ENCODE data around the gene IGFBP6.

The IGFBP6 gene

DNA sequence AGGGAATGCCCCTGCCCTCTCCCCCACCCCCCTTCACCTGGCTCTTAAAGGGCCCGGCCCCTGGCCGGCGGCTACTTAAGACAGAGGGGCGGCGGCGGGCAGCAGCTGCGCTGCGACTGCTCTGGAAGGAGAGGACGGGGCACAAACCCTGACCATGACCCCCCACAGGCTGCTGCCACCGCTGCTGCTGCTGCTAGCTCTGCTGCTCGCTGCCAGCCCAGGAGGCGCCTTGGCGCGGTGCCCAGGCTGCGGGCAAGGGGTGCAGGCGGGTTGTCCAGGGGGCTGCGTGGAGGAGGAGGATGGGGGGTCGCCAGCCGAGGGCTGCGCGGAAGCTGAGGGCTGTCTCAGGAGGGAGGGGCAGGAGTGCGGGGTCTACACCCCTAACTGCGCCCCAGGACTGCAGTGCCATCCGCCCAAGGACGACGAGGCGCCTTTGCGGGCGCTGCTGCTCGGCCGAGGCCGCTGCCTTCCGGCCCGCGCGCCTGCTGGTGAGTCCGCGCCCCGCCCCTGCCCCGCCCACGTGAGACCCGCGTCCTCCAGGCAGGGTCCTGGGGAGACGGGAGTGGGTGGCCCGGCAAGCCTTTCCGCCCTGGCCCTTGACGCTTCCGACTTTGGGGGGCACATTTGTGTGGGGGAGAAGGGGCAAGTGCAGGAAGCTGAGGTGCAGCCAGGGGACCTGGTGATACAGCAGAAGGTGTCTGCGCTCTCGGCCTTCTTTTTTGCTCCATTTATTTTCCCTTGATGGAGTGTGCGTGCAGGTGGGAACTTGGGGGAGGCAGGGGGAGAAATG, at the start of gene IGFBP6 (continued):
- no peak for TF ChIP-seq ZNF184 (tag by site-specific recombination; IDR thresholded peaks at IDR 0.05)

DNA sequence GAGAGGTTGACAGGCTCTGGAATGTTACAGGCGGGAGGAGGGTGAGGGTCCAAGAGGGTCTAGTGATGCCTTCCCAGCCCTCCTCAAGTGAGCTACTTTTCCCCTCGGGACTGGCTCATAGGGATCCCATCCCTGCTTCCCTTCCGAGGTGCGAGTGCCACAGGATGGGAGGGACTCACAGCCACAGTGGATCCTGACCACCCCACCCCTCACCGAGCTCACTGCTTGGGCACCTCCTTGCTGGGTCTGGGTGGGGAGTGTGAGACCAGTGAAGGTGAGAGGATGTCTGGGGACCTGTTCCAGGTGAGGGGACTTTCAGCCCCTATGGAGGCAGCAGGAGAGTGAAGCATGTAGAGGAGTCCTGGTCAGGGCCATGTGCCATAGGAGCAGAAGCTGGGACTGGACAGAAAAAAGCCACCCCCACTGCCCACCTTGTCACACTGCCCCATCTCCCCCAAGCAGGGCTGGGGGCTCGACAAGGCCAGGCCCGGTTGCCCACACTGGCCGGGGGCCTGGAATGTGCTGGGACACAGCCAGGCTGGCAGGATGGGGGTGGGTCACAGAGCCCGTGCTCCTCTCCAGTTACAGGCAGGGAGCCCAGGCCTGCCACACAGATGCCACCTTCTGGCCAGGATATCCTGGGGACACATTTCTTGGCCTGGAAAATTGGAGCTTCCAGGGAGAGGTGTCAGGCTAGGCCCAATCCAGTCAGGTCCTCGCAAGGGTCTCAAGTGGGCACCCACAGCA, 49.3 kb upstream of the IGFBP6 start:
- Histone ChIP-seq H3K4me3 (ENCODE audit: low read depth, low read length) (no peak overlapping the region), H3K27ac (ENCODE audit: extremely low read depth, low read depth, low read length) (peak overlapping the region; percentile 81), H3K9me3 (ENCODE audit: control insufficient read depth, insufficient read depth, low read depth, low read length) (no peaks in the 10 kb centered on the region), H3K36me3 (ENCODE audit: control insufficient read depth in 2 of 2, insufficient read depth in 1 of 2, low read length in 2 of 2) (peaks cover 0 to 7% of the 10 kb centered on the region in 2 experiments; a peak in 1 of 3 replicates), H3K4me1 (ENCODE audit: control insufficient read depth, insufficient read depth, low read length) (peaks cover 35% of the 10 kb centered on the region)
- ChIA-PET POLR2A (interaction anchor here (0.5 to 2.1 kb wide), 9 partner anchors 9 to 1109 kb away, joined by 3 to 11 read pairs (median 4); partner anchors contain the start of genes EIF4B and SPRYD3), CTCF (interaction anchor here (0.6 to 2.4 kb wide), 23 partner anchors 9 to 963 kb away, joined by 3 to 16 read pairs (median 4); partner anchors contain the start of genes EIF4B, ESPL1 and KRT85)
- TF ChIP-seq, protein P1, sequence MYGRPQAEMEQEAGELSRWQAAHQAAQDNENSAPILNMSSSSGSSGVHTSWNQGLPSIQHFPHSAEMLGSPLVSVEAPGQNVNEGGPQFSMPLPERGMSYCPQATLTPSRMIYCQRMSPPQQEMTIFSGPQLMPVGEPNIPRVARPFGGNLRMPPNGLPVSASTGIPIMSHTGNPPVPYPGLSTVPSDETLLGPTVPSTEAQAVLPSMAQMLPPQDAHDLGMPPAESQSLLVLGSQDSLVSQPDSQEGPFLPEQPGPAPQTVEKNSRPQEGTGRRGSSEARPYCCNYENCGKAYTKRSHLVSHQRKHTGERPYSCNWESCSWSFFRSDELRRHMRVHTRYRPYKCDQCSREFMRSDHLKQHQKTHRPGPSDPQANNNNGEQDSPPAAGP (tag by site-specific recombination; IDR thresholded peaks at IDR 0.05), result no peak
- TF ChIP-seq ZBTB20 (tag by site-specific recombination; IDR thresholded peaks at IDR 0.05) (peak; percentile 11), ZFHX2 (tag by site-specific recombination; conservative IDR thresholded peaks at IDR 0.05) (no peak; the same call in 1 of the 2 replicates), ZNF394 (tag by site-specific recombination; IDR thresholded peaks at IDR 0.05; ENCODE audit: borderline replicate concordance) (no peak), ZNF624 (tag by site-specific recombination; IDR thresholded peaks at IDR 0.05) (no peak), ZNF48 (tag by site-specific recombination; IDR thresholded peaks at IDR 0.05) (no peak), ZNF701 (tag by site-specific recombination; IDR thresholded peaks at IDR 0.05) (no peak), ZNF121 (tag by site-specific recombination; IDR thresholded peaks at IDR 0.05) (no peak), ZNF202 (tag by site-specific recombination; IDR thresholded peaks at IDR 0.05; ENCODE audit: borderline replicate concordance) (no peak), ZNF600 (tag by site-specific recombination; IDR thresholded peaks at IDR 0.05) (peak; percentile 48; the same call in 1 of the 2 replicates), OSR2 (tag by site-specific recombination; IDR thresholded peaks at IDR 0.05) (no peak), ZNF585B (tag by site-specific recombination; IDR thresholded peaks at IDR 0.05) (no peak), BCL11B (tag by site-specific recombination; IDR thresholded peaks at IDR 0.05; ENCODE audit: low read depth) (no peak), ZNF433 (tag by site-specific recombination; IDR thresholded peaks at IDR 0.05; ENCODE audit: low read depth) (no peak), SALL2 (tag by site-specific recombination; IDR thresholded peaks at IDR 0.05; ENCODE audit: borderline replicate concordance) (no peak), ZNF707 (tag by site-specific recombination; IDR thresholded peaks at IDR 0.05) (no peak), ZNF292 (tag by site-specific recombination; IDR thresholded peaks at IDR 0.05; ENCODE audit: borderline replicate concordance, low read depth) (no peak), ZNF558 (tag by site-specific recombination; IDR thresholded peaks at IDR 0.05) (no peak), ZNF248 (tag by site-specific recombination; IDR thresholded peaks at IDR 0.05) (no peak)
- TF ChIP-seq, protein P2, sequence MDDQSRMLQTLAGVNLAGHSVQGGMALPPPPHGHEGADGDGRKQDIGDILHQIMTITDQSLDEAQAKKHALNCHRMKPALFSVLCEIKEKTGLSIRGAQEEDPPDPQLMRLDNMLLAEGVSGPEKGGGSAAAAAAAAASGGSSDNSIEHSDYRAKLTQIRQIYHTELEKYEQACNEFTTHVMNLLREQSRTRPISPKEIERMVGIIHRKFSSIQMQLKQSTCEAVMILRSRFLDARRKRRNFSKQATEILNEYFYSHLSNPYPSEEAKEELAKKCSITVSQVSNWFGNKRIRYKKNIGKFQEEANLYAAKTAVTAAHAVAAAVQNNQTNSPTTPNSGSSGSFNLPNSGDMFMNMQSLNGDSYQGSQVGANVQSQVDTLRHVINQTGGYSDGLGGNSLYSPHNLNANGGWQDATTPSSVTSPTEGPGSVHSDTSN (CRISPR knock-in tag; IDR thresholded peaks at IDR 0.05), result no peak
- TF ChIP-seq, protein P3, sequence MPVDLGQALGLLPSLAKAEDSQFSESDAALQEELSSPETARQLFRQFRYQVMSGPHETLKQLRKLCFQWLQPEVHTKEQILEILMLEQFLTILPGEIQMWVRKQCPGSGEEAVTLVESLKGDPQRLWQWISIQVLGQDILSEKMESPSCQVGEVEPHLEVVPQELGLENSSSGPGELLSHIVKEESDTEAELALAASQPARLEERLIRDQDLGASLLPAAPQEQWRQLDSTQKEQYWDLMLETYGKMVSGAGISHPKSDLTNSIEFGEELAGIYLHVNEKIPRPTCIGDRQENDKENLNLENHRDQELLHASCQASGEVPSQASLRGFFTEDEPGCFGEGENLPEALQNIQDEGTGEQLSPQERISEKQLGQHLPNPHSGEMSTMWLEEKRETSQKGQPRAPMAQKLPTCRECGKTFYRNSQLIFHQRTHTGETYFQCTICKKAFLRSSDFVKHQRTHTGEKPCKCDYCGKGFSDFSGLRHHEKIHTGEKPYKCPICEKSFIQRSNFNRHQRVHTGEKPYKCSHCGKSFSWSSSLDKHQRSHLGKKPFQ (tag by site-specific recombination; IDR thresholded peaks at IDR 0.05), result no peak
- TF ChIP-seq, protein P4, sequence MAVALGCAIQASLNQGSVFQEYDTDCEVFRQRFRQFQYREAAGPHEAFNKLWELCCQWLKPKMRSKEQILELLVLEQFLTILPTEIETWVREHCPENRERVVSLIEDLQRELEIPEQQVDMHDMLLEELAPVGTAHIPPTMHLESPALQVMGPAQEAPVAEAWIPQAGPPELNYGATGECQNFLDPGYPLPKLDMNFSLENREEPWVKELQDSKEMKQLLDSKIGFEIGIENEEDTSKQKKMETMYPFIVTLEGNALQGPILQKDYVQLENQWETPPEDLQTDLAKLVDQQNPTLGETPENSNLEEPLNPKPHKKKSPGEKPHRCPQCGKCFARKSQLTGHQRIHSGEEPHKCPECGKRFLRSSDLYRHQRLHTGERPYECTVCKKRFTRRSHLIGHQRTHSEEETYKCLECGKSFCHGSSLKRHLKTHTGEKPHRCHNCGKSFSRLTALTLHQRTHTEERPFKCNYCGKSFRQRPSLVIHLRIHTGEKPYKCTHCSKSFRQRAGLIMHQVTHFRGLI (tag by site-specific recombination; IDR thresholded peaks at IDR 0.05), result no peak
- TF ChIP-seq, protein P5, sequence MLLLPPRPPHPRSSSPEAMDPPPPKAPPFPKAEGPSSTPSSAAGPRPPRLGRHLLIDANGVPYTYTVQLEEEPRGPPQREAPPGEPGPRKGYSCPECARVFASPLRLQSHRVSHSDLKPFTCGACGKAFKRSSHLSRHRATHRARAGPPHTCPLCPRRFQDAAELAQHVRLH (tag by site-specific recombination; IDR thresholded peaks at IDR 0.05), result no peak
- TF ChIP-seq, protein P6, sequence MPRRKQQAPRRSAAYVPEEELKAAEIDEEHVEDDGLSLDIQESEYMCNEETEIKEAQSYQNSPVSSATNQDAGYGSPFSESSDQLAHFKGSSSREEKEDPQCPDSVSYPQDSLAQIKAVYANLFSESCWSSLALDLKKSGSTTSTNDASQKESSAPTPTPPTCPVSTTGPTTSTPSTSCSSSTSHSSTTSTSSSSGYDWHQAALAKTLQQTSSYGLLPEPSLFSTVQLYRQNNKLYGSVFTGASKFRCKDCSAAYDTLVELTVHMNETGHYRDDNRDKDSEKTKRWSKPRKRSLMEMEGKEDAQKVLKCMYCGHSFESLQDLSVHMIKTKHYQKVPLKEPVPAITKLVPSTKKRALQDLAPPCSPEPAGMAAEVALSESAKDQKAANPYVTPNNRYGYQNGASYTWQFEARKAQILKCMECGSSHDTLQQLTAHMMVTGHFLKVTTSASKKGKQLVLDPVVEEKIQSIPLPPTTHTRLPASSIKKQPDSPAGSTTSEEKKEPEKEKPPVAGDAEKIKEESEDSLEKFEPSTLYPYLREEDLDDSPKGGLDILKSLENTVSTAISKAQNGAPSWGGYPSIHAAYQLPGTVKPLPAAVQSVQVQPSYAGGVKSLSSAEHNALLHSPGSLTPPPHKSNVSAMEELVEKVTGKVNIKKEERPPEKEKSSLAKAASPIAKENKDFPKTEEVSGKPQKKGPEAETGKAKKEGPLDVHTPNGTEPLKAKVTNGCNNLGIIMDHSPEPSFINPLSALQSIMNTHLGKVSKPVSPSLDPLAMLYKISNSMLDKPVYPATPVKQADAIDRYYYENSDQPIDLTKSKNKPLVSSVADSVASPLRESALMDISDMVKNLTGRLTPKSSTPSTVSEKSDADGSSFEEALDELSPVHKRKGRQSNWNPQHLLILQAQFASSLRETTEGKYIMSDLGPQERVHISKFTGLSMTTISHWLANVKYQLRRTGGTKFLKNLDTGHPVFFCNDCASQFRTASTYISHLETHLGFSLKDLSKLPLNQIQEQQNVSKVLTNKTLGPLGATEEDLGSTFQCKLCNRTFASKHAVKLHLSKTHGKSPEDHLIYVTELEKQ (tag by site-specific recombination; IDR thresholded peaks at IDR 0.05; ENCODE audit: borderline replicate concordance), result no peak

Measured in HEK293 (cell line).